Activated effector memory CD4-positive, alpha-beta T cell treated with anti-CD3 and anti-CD28 coated beads, Interleukin-2, amount 50 U/mL, for 16 hours (primary cell): ENCODE results near the gene DOK1.

Experiments used
- DNase-seq: peaks from one replicate; pipeline ENCODE4 v3.0.0-alpha.2; 2020

Gene DOK1

DNA sequence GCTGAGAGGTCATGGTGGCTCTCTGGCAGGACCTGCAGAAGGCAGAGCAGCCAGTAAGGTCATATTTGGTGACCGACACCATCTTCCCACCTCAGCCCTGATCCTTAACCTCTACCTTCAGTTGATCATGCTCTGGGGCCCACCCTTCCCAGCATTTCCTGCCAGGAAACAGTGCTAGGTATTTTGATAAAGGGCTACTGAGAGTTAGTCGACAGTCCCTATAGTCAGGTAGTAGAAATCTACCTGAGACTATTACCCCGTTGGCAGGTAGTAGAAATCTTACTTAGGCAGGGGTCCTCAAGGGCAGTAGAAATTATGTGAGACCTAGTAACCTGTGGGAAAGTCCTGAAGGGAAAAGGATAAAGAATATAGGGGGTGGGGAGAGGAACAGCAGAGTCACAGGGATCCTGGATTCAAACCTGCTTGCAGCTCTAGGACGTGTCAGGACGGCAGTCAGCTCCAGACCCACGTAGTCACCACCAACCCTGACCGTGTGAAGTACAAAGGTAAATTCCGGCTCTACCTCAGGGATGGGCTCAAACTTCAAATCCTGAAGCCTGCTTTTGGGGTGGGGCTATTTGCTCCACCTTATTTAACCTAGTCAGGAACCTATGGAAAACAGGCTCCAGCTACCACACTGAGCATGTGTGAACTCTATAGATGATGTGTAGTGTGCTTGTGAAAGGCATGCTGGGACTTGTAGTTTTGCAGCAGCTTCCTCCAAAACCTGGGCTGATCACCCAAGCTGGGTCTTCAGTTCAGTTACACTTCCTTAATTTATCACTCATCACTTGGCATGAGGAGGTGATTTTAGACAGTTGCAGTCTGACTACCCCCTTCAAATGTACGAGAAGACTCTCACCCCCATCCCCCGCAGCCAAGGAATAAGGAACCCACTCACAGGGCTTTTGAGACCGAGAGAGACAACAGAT lies 28.5 kb upstream of the DOK1 start, which contains the start of gene DQX1:
Gene DQX1, minus strand, starts transcription at position 515 of the 932 bp plus-strand sequence. Its CDS starts 502 bp downstream, at position 13.
- no peak for DNase-seq

DNA sequence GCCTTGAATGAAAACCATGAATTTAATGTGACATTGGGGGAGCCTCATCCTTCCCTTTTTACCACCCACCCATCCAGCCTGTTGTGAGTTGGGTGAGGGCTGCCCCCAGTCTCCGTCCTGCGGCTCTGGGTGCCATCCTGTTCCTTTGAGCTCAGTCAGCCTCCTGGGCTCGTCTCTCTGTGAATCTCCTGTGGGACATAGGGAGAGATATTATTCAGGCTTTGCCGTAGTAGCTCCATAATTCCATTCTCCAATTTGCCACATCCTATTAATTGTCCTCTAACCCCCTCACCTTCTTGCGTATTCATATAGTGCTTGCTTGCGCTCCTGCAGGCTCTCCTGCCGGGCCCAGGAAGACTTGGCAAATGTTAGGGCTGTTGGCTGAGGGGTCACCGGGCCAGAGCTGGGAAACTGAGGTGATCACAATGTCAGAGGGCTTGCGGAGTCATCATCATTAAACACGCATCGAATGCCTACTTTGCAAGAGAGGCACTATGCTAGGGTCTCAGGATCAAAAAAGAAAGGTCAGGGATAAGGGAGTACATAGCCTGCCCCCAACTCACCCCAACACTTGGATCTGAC lies 27.8 kb upstream of the DOK1 start:
- no peak for DNase-seq

DNA sequence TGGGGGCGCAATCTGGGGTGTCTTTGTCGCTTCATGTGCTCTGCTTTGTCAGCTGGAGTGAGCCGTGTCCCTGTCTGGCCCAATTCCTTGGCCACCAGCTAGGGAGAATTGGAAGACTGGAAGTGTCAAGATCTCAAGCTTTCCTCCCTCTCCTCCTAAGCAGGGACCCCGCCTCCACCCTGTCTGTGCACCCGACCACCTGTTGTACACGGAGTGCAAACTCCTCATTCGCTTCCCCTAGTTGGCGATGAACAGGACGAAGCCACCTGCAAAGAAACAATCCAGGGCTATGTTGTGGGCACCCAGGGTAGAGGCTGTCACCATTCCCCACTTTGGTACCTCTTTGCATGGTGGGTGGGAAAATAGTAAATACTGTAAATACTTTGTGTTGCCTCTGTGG lies 26.8 kb upstream of the DOK1 start:
- DNase-seq = no peak

DNA sequence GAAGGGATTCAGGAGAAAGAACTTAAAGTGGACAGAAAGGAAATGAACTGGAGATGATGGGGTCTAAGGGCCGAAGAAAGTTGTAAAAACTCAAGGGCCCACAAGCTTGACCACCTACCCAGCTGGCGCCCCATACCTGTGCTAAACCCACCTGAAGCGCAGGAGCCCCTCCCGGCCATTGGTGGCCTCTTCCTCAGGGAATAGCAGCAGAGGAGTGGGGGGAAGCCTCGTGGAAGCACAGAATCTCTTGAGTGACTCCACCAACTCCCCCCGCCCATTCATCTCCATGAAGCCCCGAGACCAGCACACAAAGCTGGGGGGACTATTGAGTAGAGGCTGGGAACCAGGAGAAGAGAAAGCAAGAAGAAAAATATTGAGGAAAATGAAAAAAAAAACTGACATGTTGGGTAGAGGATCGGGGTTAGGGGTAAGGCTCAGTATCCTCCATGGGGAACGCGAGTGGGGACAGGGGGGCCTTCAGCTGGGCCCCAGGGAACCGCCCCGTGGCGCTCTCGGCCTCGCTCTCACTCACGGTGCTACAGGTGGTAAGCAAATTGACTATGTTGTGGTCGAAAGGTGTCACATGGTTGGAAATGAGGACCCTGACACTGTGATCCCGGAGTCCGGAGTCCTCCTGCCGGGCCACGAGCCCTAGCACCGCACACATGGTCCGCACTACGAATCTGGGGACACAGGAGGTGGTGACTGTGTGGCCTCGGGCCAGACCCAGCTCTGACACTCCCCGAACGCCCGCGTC lies 25.7 kb upstream of the DOK1 start:
- no peak for DNase-seq

DNA sequence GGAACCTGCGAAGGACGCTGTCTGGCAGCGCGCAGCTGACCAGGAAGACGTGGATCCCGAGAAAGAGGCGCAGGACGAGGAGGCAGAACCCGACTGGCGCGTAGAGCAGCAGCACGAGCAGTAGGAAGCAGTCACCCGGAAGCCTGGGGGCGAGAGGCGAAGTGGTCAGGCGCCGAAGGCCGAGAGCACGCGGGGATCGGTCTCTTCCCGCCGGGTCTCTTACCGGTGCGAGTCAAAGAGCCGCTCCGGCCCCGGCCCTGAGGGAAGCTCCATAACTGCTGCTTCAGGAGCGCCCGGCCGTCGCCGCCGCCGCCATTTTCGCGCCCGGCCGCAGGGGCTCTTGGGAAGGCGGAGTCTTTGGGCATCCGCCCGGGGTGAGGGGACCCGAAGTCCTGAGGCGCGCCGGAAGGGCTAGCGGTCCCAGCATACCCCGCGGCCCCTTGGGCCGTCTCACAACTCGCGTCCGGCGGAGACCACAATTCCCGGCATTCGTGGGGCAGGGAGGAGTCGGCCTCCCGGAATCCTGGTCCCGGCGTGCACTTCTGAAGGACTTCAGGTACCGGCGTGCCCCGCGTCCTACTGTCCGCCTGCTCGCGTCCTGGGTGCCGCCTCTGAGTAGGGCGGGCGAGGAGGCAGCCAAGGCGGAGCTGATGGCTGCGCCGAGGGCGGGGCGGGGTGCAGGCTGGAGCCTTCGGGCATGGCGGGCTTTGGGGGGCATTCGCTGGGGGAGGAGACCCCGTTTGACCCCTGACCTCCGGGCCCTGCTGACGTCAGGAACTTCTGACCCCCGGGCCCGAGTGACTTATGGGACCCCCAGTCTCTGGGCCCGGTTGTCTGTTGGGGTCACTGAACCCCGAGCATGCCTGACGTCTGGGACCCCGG lies 24.9 kb upstream of the DOK1 start, which contains the start of the genes AUP1 and HTRA2:
Gene AUP1, minus strand, starts transcription at position 350 of the 882 bp plus-strand sequence. Its CDS starts 77 bp downstream, at position 273.
Gene HTRA2, plus strand, starts transcription at position 577 of the 882 bp plus-strand sequence. Its CDS starts 74 bp downstream, at position 651.
- peak; percentile 96 for DNase-seq

DNA sequence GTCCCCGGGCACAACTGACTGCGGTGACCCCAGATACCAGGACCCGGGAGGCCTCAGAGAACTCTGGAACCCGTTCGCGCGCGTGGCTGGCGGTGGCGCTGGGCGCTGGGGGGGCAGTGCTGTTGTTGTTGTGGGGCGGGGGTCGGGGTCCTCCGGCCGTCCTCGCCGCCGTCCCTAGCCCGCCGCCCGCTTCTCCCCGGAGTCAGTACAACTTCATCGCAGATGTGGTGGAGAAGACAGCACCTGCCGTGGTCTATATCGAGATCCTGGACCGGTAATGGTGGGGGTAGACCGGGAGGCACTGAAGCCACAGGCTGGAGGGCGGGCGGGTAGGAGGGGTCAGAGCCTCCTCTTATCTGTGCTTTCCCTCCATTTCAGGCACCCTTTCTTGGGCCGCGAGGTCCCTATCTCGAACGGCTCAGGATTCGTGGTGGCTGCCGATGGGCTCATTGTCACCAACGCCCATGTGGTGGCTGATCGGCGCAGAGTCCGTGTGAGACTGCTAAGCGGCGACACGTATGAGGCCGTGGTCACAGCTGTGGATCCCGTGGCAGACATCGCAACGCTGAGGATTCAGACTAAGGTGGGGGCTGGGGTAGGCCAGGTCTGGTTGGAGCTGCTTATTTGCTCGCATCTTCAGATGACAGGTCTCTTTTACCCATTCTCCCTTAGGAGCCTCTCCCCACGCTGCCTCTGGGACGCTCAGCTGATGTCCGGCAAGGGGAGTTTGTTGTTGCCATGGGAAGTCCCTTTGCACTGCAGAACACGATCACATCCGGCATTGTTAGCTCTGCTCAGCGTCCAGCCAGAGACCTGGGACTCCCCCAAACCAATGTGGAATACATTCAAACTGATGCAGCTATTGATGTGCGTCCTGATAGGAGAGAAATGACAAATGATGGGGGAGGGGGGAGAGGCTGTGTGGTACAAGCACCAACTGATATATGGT lies 24.0 kb upstream of the DOK1 start:
- peak; percentile 81 for DNase-seq

DNA sequence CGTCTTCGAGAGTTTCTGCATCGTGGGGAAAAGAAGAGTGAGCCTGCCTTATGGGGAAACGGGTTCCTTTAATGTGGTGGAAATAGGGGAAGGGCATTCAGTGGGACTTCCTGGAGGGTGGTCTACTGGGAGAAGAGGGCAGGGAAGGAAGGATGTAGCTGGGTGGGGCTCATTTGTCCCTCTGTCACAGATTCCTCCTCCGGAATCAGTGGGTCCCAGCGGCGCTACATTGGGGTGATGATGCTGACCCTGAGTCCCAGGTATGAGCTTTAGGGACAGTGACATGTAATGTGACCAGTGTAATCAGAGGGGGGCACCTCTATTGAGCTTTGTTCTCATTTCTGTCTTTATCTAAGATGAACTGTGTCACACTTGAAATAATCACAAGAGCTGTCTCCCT lies 22.9 kb upstream of the DOK1 start:
- no peak for DNase-seq

DNA sequence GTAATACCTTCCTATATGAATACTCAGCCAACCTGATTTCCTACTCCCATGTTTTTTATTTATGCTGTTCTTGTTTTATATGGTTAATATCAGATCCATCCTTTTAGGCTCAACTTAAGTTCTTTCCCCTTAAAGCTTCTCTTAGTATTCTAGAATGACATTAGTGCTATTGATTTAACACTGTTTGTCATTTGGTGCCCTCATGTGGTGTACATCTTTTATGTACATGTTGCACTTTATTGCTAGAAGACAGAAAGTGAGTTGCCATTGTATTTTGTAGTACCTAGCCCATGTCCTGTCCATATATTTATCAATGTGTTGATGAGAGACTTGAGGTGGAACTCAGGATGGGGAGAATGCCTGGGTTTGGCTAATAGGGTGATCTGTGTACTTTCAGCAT lies 22.3 kb upstream of the DOK1 start:
- DNase-seq = no peak

DNA sequence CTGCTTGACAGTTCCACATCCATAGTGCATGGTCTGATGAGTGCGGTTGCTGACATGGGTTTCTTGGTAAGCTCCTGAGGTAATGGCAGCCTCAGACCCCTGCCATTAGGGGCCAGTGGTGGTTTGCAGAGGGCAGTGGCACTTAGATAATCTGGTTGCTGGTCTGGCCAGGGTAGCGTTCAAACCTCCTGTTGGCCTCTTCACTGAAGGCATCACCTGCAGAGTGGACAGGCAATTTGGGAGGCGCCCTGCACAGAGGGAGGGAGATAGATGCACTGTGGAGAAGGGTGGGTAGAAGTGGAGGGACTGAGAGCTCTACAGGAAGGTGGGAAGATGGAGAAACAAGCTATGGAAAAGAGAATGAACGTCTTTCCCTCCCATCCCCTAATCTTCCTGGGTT lies 21.1 kb upstream of the DOK1 start:
- DNase-seq = no peak

DNA sequence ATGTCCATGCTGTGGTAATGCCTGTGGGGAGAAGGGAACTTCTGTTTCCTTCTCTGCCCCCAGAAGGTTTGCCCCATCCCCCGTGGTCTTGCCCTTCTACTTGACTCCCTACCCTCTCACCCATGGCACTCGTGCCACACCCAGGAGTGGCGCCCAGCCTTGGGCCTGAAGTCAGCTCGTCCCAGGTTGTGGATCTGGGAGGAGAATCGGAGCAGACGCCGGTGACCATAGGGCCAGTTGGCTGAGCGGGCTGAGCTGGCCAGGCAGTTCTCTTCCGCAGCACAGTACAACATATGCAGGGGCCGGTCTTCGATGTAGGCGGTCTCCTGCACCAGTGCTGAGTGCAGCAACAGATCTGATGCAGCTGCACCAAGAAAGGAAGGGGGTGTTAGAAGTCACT lies 20.1 kb upstream of the DOK1 start:
- no peak for DNase-seq

DNA sequence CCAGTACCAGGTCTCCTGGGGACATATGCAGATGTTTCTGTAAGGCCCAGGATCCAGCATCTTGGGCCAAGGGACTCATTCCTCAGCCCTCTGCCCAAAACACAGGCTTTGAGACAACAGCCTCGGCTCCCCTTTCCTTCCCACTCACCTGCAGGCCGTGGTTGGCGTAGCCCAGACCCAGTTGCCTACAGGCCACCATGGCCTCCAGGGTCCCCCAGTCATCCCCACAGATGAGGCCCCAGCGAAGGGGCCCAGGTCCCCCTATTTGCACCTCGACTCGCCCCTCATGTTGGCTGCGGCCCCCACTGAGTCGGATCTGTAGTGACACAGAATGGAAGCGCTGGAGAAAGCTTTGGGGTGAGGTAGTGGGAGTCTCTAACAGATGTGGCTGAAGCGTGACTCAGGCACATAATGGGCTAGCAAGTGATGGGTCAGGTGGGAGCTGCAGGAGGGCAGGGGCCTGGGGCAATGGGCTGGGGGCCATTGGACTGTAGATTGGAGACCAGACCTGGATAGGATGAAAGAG lies 19.0 kb upstream of the DOK1 start:
- no peak for DNase-seq

DNA sequence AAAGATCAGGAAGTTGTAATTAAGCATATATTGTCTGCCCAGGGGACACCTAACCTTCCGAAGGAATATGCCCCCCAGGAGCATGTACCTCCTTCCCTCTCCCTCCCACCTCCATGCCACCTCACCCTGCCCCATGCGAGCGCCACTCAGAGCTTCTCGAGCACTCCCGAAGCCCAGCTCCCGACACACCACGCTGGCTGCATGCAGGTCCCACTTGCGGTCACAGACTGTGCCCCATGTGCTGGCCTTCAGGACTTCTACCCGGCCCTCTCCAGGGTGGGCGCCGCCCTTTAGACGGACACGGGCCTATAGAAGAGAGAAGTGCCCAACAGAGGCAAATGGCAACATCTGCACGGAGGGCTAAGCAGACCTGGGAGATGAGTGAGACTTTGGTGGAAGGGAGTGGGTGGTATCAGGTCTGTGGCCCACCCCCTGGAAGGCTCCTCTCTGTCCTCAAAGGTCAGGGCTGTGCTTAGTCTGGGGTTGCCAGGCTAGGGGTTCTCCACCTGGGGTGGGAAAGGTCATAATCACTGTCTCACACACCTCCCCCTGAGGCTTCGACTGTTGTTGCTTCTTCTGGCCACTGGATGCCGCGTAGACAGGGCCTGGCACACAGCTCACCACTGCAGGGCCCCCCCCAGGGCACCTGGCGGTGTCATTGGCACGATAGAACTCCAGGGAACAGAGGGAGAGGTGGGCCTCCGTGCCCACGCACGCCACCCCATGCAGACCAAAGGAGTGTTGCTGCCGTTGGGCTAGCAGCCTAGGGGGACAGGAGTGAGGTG lies 18.2 kb upstream of the DOK1 start:
- no peak for DNase-seq

DNA sequence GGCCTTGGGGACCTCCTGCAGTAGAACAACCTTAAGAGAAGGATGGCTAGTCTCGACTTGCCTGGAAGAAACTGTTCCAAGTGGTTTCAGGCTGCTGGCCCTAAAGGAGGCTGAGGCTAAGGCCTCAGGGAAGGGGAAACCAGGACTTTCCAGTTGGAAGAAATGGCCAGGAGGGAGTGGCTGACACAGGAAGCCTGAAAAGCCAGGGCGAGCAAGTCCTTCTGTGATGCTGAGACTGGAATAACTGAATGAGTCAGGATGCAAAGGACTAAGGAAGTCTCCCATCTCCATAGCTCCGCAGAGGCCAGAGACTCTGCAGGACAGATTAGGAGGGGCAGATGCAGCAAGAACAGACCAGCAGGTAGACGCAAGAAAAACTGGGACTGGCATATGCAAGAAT lies 17.4 kb upstream of the DOK1 start:
- DNase-seq = no peak

DNA sequence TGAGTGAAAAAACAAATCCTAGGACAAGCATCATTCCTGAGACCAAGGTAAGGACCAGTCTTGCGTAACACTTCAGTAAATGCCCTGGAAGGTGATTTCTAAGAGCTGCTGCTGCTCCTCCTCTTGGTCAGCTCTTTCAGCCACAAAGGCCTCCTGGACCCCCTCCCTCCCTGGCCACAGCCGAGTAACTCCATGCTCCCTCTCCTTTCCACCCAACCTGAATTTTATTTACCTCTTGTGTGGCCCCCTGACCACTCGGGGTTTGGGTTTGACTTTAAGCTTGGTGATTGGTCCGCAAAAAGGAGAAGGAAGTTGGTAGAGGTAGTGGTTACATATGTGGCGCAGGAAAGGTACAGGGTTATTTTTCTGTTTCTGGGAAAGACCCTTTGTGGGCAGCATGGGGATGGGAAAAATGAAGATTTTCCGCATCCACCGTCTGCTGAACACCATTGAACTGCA lies 15.6 kb upstream of the DOK1 start:
- no peak for DNase-seq

DNA sequence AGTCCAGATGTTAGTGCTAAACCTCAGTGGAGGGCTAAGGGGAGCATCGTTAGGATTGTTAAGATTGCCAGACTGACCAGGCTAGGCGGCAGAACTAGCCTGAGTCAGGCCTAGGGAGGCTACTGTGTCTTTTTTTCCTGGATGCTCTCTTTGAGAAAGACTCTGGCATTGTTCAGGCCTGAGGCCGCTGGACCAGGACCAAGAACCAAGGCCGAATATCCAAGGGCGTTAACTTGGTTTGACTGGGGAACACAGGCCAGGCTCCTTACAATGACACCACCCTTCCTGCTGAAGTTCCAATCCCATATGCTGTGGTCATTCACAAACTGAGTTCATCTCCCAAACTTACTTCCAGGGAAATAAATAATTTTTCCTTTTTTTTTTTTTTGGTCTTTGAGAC lies 14.2 kb upstream of the DOK1 start:
- no peak for DNase-seq

DNA sequence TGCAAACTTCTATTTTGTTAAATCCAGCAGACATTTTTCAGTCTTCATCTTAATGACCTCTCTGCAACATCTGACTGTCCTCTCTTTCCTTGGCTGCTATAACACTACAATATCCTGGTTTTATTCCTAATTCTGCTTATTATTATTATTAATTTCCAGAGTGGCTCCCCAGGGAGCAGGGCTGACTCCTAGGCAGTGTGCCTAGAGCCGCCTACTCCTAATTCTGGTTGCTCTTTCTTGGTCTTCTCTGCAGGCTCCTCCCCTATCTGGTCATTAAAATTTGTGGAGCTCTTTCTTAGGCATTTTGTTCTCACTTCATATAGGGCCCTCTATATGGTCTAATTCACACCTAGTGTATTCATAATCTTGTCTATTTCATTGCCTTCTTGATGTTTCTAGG lies 11.5 kb upstream of the DOK1 start:
- DNase-seq = no peak

DNA sequence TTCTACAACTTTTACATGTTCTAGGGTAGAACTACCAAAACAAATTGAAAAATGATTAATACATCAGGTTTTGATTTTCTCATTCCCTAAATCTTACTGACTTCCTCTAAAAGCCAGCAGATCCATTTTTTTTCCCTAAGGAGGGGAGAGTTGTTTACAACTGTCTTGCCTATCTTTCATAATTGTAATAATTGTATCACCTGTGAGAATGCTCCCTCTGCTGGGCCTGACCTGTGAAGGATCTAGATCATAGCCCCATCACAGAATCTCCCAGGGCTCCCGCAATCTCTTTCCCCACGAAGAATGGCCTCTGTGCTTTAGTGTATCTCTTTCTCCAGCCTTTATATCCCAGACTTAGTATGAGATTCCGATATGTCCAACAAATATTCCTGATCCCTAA lies 9.9 kb upstream of the DOK1 start:
- no peak for DNase-seq

DNA sequence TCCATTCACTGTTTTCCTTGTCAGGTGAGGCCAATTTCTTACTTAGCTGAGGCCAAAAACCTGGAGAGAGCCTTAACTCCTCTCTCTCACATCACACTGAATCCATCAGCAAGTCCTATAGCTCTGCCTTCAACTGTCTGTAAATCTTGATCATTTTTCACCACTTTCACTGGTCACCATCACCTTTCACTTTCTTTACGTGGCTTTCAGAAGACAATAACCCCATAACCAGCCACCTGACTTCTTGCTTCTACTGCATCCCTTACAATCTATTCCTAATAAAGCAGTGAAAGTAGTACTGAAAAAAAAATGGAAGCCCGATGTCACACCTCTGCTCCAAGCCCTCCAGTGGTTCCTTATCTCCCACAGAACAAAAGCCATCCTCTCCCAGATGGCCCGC lies 8.5 kb upstream of the DOK1 start:
- no peak for DNase-seq

DNA sequence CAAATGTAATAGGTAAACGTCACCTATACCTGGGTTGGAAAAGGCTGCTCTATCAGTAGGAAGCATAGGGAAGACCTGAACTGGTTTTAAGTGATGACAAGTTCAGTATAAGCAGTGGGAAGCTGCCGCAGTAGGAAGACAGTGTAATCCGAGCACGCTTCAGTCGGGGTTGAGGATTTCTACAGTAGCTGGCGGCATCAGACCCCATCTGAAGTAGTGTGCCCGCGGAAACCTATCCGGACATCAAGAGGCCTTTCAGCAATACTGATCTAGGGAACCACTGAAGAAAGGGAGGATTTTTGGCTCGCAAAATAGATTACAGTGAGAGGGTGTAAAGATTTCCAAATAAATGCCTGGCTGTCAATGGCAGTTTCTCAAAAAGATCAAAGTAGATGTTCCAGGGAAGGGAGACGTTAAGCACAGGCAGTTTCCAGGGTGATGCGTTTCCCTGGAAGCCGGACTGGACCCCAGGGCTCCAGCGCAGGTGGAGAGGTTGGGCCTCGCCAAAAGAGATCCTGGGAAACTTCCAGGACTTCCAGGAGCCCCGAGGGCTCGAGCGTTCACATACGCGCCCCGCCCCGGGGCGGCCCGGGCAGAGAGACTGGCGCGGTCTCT lies 6.1 kb upstream of the DOK1 start:
- DNase-seq = no peak
